GM23338 (cell line): ENCODE measurements around the gene LGALS12. TPM values are rescaled to one million over a fixed set of nuclear protein-coding genes. Genes with fewer than 3 reads are reported as not detected.
A peak's percentile ranks its signal among the peaks of the same experiment; 100 is the strongest.
"Not testable (repeated sequence)": the region's sequence is repeated elsewhere in the genome, so short reads cannot be mapped to it uniquely, and the experiment has no call there.

Experiments
- ATAC-seq: fragments of 200-7000 bp; cut with Tn5 transposase; 3 replicates; pipeline ENCODE4 v1.9.1; 2020
- DNase-seq: peaks from one replicate; pipeline ENCODE4 v3.0.0-alpha.2; 2015; ENCODE audit warnings: low spot score
- H2AFZ ChIP-seq: fragments of 200-600 bp; sonication (generic); 2 replicates; pipeline ENCODE4 v1.8.0; 2016; ENCODE audit warnings: antibody characterized with exemption, mild to moderate bottlenecking, moderate library complexity
- H3F3A ChIP-seq: fragments of 200-600 bp; sonication (generic); replicated peaks from 2 replicates; pipeline ENCODE4 v1.8.0; 2017; ENCODE audit warnings: antibody characterized with exemption, mixed run types, low read depth
- H3K27ac ChIP-seq: fragments of 200-600 bp; sonication (generic); 2 replicates; pipeline ENCODE4 v1.6.1; 2016; ENCODE audit warnings: low read depth
- H3K27me3 ChIP-seq: fragments of 200-600 bp; sonication (generic); 2 replicates; pipeline ENCODE4 v1.8.0; 2016; ENCODE audit warnings: mild to moderate bottlenecking, mixed run types, moderate library complexity; ENCODE audit not compliant: insufficient read depth
- H3K36me3 ChIP-seq: fragments of 200-600 bp; sonication (generic); 2 replicates; pipeline ENCODE4 v1.8.0; 2016; ENCODE audit warnings: mild to moderate bottlenecking; ENCODE audit not compliant: insufficient read depth
- H3K4me1 ChIP-seq: fragments of 200-600 bp; sonication (generic); 2 replicates; pipeline ENCODE4 v1.8.0; 2016; ENCODE audit warnings: mild to moderate bottlenecking, moderate library complexity; ENCODE audit not compliant: insufficient read depth
- H3K4me2 ChIP-seq: fragments of 200-600 bp; sonication (generic); 2 replicates; pipeline ENCODE4 v1.7.1; 2017; ENCODE audit warnings: mixed run types
- H3K4me3 ChIP-seq: fragments of 200-600 bp; sonication (generic); 2 replicates; pipeline ENCODE4 v1.6.1; 2016; ENCODE audit warnings: mixed run types
- H3K79me2 ChIP-seq: fragments of 200-600 bp; sonication (generic); replicated peaks from 2 replicates; pipeline ENCODE4 v1.8.0; 2017; ENCODE audit warnings: mild to moderate bottlenecking; ENCODE audit not compliant: insufficient read depth
- H3K9me2 ChIP-seq: fragments of 200-600 bp; sonication (generic); 2 replicates; pipeline ENCODE4 v1.8.0; 2017; ENCODE audit not compliant: insufficient read depth
- H4K20me1 ChIP-seq: fragments of 200-600 bp; sonication (generic); replicated peaks from 2 replicates; pipeline ENCODE4 v1.8.0; 2017; ENCODE audit warnings: mild to moderate bottlenecking; ENCODE audit not compliant: insufficient read depth
- H3K27ac Mint-ChIP-seq: 2 replicates; pipeline ENCODE4 v1.8.0; 2020; ENCODE audit warnings: inconsistent platforms, mild to moderate bottlenecking, moderate library complexity, mixed read lengths
- H3K27me3 Mint-ChIP-seq: 3 replicates; pipeline ENCODE4 v1.8.0; 2022; ENCODE audit warnings: low read depth, mild to moderate bottlenecking, moderate library complexity, mixed read lengths, inconsistent platforms; ENCODE audit not compliant: insufficient read depth, poor library complexity
- H3K36me3 Mint-ChIP-seq: 3 replicates; pipeline ENCODE4 v1.8.0; 2021; ENCODE audit warnings: low read depth, mild to moderate bottlenecking, inconsistent platforms, moderate library complexity, mixed read lengths
- H3K4me1 Mint-ChIP-seq: 3 replicates; pipeline ENCODE4 v1.8.0; 2020; ENCODE audit warnings: mild to moderate bottlenecking, inconsistent platforms, mixed read lengths
- H3K4me3 Mint-ChIP-seq: 3 replicates; pipeline ENCODE4 v1.8.0; 2021; ENCODE audit warnings: moderate library complexity, mild to moderate bottlenecking, inconsistent platforms, mixed read lengths
- H3K9me3 Mint-ChIP-seq: 3 replicates; pipeline ENCODE4 v1.8.0; 2020; ENCODE audit warnings: moderate library complexity, mild to moderate bottlenecking, inconsistent platforms, mixed read lengths
- CREB1 ChIP-seq: fragments of 250-450 bp; sonication (Bioruptor Pico); IDR thresholded peaks from 2 replicates; pipeline ENCODE4 v1.5.0; 2020; ENCODE audit warnings: low read depth, mild to moderate bottlenecking, moderate library complexity
- ETS1 ChIP-seq: IDR thresholded peaks from 2 replicates; pipeline ENCODE4 v1.6.1; 2016; ENCODE audit warnings: antibody characterized with exemption
- EZH2 ChIP-seq: fragments of 200-600 bp; sonication (generic); IDR thresholded peaks from one replicate; pipeline ENCODE4 v1.8.0; 2017; ENCODE audit warnings: antibody characterized with exemption, mild to moderate bottlenecking, low read depth; ENCODE audit not compliant: unreplicated experiment
- EZH2phosphoT487 ChIP-seq: fragments of 200-600 bp; sonication (generic); IDR thresholded peaks from one replicate; pipeline ENCODE4 v1.8.1; 2018; ENCODE audit warnings: antibody characterized with exemption; ENCODE audit not compliant: unreplicated experiment
- JUNB ChIP-seq: IDR thresholded peaks from one replicate; pipeline ENCODE4 v1.6.1; 2016; ENCODE audit warnings: antibody characterized with exemption; ENCODE audit not compliant: unreplicated experiment
- NANOG ChIP-seq: IDR thresholded peaks from 2 replicates; pipeline ENCODE4 v1.6.1; 2016; ENCODE audit warnings: antibody characterized with exemption, borderline replicate concordance
- POLR2AphosphoS5 ChIP-seq: IDR thresholded peaks from 2 replicates; pipeline ENCODE4 v1.6.1; 2016; ENCODE audit warnings: antibody characterized with exemption, low read depth
- REST ChIP-seq: IDR thresholded peaks from one replicate; pipeline ENCODE4 v1.6.1; 2018; ENCODE audit warnings: antibody characterized with exemption; ENCODE audit not compliant: unreplicated experiment
- STAT1 ChIP-seq: IDR thresholded peaks from one replicate; pipeline ENCODE4 v1.6.1; 2016; ENCODE audit warnings: antibody characterized with exemption; ENCODE audit not compliant: unreplicated experiment
- ZNF114 ChIP-seq: fragments of 250-450 bp; sonication (Bioruptor Pico); IDR thresholded peaks from 2 replicates; pipeline ENCODE4 v1.5.0; 2020; ENCODE audit warnings: mild to moderate bottlenecking, moderate library complexity
- ZNF331 ChIP-seq: fragments of 250-450 bp; sonication (Bioruptor Pico); IDR thresholded peaks from 2 replicates; pipeline ENCODE4 v1.5.0; 2020; ENCODE audit warnings: low read depth, mild to moderate bottlenecking, moderate library complexity
- ZNF462 ChIP-seq: fragments of 250-450 bp; sonication (Bioruptor Pico); IDR thresholded peaks from 2 replicates; pipeline ENCODE4 v1.5.0; 2020; ENCODE audit warnings: mild to moderate bottlenecking, moderate library complexity
- polyA plus RNA-seq: library from polyadenylated mRNA; unstranded; fragments of >200 nt; fragmentation: Nextera tagmentation; extraction: Ambion mirVana; gene quantifications from 2 replicates; pipeline ENCODE4 v1.2.1, GENCODE V29; 2016
- total RNA-seq: library from RNA; depleted of rRNA; stranded (reverse); fragments of >200 nt; shearing (Covaris generic); gene quantifications from 2 replicates; pipeline ENCODE4 v1.2.3, GENCODE V29; 2014

The LGALS12 gene
- total and polyA plus RNA-seq, 2 experiments from 2014 or later: 0.94 to 1.2 TPM

GRCh38 chr11:63529373-63529772, 23.5 kb downstream of the LGALS12 start:
- H3K4me1 ChIP-seq: peaks cover 40% of the 10 kb centered on the region
- Mint-ChIP-seq H3K36me3 (peaks cover 19% of the 10 kb centered on the region), H3K4me1 (peaks cover 55% of the 10 kb centered on the region), H3K9me3 (peaks cover 24% of the 10 kb centered on the region), H3K4me3 (peak overlapping the region; percentile 30; the same call in 1 of the 3 replicates), H3K27ac (peak overlapping the region; percentile 87)
- not testable (repeated sequence) for H2AFZ ChIP-seq, H3K27me3 Mint-ChIP-seq, H4K20me1 ChIP-seq, H3K27me3 ChIP-seq, H3K79me2 ChIP-seq, H3K36me3 ChIP-seq, DNase-seq, ATAC-seq, H3K9me2 ChIP-seq
- H3K27ac ChIP-seq: peak overlapping the region; percentile 99
- peaks cover 21% of the 10 kb centered on the region for H3F3A ChIP-seq
- 0 out of 2 replicates have a peak, but pooled peaks have one; percentile 56 for TF ChIP-seq NANOG
- peak overlapping the region; percentile 43 for H3K4me3 ChIP-seq
- peak overlapping the region; percentile 79 for H3K4me2 ChIP-seq

- ATAC-seq (peak; percentile 41), DNase-seq (peak; percentile 47)
- Mint-ChIP-seq H3K9me3 (peaks cover 18% of the 10 kb centered on the region; the same call in 2 of the 3 replicates), H3K4me1 (peaks cover 55% of the 10 kb centered on the region), H3K4me3 (peak overlapping the region; percentile 30; the same call in 1 of the 3 replicates), H3K27me3 (peaks cover 5% of the 10 kb centered on the region), H3K36me3 (peaks cover 13% of the 10 kb centered on the region), H3K27ac (peak overlapping the region; percentile 87)
- peaks cover 21% of the 10 kb centered on the region for H3F3A ChIP-seq
- peak overlapping the region; percentile 53 for H3K4me2 ChIP-seq
- H3K27ac ChIP-seq: peak overlapping the region; percentile 99
- no peaks in the 10 kb centered on the region for H4K20me1 ChIP-seq
- H3K79me2 ChIP-seq: no peaks in the 10 kb centered on the region
- H2AFZ ChIP-seq: no peak overlapping the region
- peaks cover 3% of the 10 kb centered on the region for H3K9me2 ChIP-seq
- H3K27me3 ChIP-seq: no peaks in the 10 kb centered on the region
- no peaks in the 10 kb centered on the region; the same call in 1 of the 2 replicates for H3K36me3 ChIP-seq
- H3K4me1 ChIP-seq: peaks cover 40% of the 10 kb centered on the region
- H3K4me3 ChIP-seq: peak overlapping the region; percentile 26
- TF ChIP-seq ZNF462 (CRISPR knock-in tag) (no peak), EZH2phosphoT487 (no peak), REST (no peak), JUNB (no peak), EZH2 (no peak), ETS1 (no peak), POLR2AphosphoS5 (no peak), ZNF114 (CRISPR knock-in tag) (no peak), ZNF331 (CRISPR knock-in tag) (no peak), STAT1 (no peak), CREB1 (CRISPR knock-in tag) (no peak), NANOG (no peak)
Observed at GRCh38 chr11:63530021-63530420, 24.1 kb downstream of the LGALS12 start.
